Astrocyte of the hippocampus (primary cell): ENCODE results near the gene CDK11B.
"Not testable (repeated sequence)": the region's sequence is repeated elsewhere in the genome, so short reads cannot be mapped to it uniquely, and the experiment has no call there.

ENCODE experiments used
- DNase-seq: peaks from one replicate; pipeline ENCODE4 v3.0.0; 2011; ENCODE audit warnings: low read depth, low spot score

Gene CDK11B

DNA sequence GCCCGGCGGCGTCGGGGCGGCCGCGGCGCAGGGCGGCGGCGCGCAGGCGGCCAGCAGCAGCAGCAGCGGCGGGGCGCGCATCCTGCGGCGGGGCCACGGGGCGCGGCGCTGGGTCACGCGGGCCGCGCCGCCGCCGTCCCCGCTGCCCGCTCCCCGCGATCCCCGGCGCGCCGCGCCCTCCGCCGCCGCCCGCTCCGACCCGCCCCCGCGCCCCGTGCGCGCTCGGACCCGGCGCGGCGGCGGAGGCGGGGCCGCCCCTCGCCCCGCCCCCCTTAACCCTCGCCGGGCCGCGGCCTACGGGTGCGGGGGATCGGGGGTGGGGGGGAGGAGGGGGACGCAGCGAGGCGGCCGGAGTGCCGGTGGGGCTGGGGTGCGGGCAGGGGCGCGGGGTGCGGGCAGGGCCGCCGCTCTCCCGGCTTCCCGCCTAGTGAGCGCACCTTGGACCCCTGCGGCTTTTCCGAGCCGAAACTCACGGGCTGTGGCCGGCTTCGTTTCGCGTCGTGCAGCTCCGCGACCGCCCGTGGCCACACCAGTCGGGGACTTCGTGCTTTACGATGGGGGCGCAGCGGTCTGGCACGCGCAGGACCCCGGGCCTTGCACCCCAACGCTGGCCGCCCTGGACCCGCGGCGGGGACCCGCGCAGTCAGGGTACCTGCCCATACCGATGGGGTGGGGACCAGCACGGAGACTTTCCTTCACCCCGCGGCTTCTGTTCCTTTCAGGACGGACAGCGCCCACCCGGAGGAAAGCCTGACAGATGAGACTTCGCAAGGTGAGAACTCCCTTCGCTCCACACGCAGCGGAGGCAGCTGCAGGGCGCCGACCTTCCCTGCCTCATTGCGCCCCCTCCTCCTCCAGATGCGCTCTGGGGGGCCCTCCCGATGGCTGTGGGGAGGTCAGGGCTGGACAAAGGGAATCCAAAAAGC, 58.6 kb downstream of the CDK11B start, which contains the start of gene FNDC10:
Gene FNDC10, minus strand, starts transcription at position 201 of the 926 bp plus-strand sequence. Its CDS starts 120 bp downstream, at position 81.
- no peak for DNase-seq

DNA sequence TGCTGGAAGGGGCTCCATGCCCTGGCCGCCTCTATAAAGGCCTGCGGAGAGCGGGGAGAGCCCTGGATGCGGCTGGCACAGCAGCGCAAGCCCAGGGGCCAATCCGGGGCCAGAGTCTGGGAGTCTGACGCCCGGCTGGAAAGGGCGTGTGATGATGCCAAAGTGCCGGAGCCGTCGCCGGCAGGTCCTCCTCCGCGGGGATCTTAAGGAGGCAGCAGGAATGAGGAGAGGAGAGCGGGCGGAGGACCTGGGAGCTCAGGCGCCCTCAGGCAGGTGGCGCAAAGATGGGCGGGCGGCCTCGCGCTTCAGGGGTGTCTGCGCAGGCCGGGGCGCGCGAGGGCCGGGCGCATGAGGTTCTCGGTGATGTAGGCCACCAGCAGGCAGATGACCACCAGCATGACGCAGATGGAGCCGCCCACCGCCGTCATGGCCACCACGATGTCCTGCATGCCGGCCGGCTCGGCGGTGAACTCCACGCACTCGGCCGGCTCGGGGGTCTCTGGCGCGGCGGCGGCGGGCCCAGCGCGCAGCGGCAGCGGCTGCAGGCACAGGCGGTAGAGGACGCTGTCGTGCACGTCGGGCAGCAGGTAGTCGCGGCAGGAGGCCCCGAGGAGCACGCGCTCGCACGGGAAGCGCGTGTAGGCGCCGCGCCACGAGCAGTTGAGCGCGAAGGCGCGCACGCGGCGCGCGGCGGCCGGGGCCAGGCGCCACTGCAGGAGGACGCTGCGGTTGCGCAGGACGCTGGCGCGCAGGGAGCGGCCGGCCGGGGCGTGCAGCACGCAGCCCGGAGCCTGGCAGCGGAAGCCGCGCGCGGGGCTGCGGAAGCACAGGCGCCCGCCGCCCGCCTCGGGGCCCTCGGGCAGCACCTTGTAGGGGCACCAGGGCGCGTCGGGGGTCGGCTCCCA, 59.5 kb downstream of the CDK11B start:
- peak; percentile 57 for DNase-seq

DNA sequence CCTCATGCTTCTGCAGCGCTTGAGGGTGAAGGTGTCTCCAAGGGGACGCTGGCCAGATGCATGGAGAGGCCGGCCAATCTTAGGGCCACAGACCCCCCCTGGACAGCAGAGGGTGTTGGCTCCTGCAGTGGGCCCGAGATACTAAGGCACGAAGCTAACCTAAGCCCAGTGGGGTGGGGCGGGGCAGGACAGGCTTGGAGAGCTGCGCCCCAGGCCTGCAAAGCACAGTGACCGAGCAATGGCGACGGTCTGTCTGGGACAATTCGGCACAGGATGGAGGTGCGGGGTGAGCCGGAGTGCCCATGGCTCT, 60.1 kb downstream of the CDK11B start:
- no peak for DNase-seq

DNA sequence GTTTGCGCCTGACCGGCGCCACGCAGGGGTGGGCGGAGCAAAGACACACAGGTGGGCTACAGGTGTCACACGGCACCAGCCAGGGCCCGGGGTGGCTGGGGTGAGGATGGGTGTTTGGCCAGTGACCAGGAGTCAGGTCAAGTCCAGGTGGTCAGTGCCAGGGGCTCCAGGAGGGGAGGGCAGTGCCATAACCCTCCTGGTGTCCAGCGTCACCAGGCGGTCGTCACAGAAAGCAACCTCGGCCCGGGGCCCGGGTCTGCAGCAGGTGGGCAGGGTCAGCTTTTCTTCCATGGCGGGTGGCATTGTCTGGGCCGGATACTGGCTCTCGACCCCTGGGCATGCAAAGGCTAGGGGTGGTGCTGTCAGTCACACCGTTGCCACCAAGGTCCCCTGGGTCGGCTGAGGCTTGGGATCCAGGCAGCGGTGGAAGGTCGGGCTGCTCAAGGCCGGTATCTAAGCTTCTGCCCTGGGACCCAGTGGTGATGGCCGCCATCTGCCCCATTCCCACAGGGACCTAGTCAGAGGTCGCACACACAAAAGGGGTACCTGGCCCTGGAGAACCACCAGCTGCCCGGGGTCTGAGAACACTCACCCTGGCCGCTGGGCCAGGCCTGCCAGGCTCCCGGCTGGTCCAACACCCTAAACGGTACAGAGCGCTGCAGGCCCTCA, 60.6 kb downstream of the CDK11B start:
- no peak for DNase-seq

DNA sequence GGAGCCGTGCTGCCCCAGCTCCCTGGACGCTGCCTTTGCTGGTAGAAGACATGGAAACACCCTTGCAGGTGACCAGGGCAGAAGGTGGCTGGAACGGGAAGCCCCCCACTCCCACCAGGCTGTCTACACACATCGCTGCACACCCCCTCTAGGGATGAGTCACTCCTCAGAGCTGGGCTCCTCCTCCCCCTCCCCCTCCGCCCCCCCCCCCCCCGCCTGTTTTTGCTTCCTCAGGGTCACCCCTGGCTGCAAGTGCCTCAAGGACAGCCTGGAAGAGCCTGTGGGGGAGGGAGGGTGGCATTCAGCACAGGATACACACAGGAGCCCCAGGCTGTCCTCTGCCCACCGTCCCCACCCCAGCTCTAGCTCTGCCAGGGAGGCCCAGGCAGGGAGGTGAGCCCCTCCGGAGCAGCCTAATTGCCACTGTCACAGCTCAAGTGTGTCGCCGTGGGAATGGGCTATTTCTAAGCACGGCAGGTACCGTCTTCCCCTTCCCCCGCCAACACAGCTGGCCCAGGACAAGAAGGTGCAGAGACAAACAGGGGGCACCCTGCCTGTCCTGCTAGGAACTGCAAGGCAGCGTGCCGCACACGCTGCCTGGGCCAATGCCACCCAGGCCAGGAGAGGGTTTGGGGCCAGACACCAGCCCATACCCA, 61.4 kb downstream of the CDK11B start:
- DNase-seq, result peak; percentile 43

DNA sequence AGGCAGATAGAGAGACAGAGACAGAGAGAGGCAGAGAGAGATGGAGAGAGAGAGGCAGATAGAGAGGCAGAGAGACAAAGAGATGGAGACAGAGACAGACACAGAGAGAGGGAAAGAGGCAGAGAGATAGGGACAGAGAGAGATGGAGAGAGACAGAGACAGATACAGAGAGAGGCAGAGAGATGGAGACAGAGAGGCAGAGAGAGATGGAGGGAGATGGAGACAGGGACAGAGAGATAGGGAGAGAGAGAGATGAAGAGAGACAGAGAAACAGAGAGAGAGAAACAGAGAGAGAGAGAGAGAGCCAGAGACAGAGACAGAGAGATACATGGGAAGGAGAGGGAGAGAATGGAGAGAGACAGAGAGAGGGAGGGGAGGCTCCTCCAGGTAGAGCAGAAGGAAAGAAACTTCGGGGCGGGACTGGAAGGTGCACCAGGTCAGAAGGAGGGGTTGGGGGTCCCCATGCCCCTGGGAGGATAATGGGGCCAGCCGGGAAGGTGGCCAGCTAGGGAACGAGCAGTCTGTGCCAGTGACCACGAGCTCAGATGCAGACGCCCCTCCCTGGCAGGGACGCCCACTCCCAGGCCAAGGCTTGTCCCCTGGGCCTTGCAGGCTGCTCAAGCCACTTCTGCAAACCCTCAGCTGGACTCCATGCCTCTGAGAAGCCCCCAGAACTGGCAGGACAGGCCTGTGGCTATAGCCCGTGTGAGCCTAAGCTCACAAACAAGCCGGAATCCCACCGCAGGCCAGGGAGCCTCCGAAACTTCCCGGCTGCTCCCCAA, 62.1 kb downstream of the CDK11B start:
- no peak for DNase-seq

DNA sequence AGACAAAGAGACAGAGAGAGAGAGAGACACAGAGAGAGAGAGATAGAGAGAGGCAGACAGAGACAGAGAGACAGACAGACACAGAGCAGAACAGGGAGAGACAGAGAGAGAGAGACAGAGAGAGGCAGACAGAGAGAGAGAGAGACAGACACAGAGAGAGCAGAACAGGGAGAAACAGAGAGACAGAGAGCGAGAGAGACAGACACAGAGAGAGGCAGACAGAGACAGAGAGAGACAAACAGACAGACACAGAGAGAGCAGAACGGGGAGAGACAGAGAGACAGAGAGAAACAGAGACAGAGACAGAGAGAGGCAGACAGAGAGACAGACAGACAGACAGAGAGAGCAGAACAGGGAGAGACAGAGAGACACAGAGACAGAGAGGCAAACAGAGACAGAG, 63.5 kb downstream of the CDK11B start:
- DNase-seq, result not testable (repeated sequence)

DNA sequence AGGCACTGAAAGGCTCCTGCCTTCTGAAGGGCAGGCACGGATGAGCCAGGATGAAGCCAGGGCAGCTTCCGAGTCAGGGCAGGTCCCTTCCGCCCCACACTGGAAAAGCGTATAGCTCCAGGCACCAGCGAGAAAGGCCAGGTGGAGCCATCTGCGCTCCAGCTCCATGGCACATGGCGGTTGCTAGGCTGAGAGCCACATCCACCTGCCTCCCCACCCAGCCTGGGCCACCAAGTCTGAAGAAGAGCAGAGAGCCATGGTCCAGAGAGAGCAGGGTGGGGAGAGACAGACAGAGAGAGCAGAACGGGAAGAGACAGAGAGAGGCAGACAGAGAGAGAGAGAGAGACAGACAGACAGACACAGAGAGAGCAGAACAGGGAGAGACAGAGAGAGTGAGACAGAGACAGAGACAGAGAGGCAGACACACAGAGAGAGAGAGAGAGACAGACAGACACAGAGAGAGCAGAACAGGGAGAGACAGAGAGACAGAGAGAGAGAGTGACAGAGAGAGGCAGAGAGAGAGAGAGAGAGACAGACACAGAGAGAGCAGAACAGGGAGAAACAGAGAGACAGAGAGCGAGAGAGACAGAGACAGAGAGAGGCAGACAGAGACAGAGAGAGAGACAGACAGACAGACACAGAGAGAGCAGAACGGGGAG, 64.1 kb downstream of the CDK11B start:
- DNase-seq, result no peak

DNA sequence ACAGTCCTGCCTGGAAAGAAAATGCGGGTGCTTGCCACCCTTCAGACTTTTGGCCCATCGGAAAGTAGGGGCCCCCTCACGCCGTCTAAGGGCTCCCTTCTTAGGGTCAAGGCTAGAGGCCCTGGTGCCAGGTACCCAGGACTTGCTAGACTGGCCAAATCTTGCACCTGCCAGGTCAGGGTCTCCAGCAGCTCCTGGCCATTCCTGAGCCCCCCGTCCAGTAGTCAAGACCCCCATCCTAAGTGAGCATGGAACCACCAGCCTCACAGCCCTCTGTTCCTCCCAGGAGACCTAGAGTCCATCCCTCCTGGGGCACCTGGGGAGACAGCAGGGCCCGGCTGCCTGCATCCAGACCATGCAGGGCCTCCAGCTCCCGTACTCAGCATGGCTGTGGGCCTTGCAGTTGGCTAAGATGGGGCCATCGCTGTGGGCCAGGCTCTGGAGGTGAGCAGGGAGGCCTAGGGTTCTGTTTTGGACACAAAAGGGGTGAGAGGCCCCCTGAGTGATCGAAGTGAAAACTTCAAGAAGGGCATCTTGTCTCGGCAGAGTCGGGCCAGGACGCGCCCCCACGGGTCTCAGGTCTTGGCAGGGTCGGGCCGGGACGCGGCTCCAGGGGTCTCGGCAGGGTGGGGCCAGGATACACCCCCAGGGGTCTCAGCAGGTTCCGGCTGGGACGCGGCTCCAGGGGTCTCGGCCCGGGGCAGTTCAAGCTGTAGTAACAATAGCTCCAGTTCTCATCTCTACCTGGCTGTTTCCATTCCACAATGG, 64.8 kb downstream of the CDK11B start:
- DNase-seq, result no peak

DNA sequence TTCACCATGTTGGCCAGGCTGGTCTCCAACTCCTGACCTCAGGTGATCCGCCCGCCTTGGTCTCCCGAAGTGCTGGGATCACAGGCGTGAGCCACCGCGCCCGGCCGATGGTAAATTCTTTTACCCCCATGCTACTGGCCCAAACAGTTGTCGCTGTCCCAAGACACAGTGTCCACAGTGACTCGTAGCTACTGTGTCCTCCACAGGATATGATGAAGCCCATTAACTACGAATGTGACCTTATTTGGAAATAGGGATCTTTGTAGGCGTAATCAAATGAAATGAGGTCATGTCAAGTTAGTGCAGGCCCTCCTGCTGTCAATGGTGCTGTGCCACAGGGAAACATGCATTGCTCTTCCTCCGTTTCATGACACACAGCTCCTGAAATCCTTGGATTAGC, 67.4 kb downstream of the CDK11B start:
- DNase-seq, result no peak
